ENCODE measurements around the gene FOXJ2.
"Not testable (repeated sequence)": the region's sequence is repeated elsewhere in the genome, so short reads cannot be mapped to it uniquely, and the experiment has no call there.

The FOXJ2 gene

DNA sequence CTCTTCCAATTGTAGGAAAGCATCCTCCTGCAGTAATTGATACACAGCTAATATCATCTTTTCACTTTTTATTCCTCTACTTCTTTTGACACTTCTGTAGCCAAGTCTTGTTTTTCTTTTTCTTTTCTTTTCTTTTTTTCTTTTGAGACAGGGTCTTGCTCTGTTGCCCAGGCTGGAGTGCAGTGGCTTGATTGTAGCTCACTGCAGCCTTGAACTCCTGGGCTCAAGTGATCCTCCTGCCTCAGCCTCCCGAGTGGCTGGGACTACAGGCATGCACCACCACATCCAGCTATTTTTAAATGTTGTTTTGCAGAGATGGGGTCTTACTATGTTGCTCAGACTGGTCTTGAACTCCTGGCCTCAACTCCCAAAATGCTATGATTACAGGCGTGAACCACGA lies 39.3 kb downstream of the FOXJ2 start:
- not testable (repeated sequence) for DNase-seq

DNA sequence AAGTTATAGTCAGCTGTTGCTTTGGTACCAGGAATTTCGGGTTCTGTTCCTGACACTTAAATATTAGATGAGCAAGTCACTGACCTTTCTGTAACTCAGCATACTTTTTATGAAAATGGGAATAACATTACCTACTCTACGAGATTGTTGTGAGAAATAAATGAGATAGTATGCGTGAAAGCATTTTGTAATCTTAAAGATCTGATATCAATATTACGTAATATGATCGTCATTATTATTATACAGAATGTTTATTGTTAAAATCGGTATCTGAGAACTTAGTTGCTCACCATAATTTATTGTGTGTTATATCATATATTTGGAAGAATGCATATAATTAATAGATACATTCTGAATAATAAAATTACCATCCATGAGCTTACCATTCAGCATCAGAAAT lies 43.4 kb downstream of the FOXJ2 start:
- no peak for DNase-seq

DNA sequence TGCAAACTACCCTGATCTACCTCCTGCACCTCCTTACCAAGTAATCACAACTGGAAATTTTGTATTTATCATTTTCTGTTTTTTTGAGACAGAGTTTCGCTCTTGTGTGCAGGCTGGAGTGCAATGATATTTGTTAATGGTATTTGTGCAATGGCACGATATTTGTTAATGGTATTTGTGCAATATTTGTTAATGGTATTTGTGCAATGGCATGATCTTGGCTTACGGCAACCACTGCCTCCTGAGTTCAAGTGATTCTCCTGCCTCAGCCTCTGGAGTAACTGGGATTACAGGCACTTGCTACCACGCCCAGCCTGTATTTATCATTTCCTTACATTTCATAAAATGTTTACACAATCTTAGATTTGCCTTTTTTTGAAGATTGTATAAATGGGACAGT lies 43.9 kb downstream of the FOXJ2 start:
- DNase-seq: no peak

DNA sequence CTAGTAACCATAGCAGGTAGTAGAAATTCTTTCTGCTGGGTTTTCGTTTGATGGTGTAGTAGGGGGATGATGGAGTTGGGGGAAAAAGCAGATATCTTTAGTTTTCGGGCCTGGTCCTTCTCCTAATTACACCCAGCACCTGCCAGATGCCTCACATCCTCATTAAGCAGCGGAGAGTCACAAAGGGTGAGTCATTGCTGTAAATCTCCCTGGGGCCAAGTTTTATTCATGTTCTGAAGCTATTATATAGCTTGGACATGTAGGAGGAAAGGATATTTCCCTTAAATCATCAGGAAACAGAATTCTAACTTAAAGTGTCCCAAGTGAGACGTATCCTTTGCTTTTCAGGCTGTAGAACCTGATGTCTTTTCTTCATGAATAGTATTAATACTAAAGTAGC lies 44.7 kb downstream of the FOXJ2 start:
- no peak for DNase-seq

DNA sequence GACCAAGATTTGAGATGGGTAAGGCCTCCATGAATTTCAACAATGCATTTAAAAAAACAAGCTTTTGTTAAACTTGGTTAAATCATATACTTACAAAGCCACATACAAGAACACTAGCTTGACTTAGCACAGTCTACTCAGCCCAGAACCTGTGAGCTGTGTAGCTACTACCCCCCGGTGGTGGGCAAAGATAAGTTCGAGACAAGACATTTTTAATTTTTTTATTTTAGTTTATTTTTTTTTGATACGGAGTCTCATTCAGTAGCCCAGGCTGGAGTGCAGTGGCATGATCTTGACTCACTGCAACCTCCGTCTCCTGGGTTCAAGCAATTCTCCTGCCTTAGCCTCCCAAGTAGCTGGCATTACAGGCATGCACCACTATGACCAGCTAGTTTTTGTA lies 45.9 kb downstream of the FOXJ2 start:
- DNase-seq: peak; percentile 77

DNA sequence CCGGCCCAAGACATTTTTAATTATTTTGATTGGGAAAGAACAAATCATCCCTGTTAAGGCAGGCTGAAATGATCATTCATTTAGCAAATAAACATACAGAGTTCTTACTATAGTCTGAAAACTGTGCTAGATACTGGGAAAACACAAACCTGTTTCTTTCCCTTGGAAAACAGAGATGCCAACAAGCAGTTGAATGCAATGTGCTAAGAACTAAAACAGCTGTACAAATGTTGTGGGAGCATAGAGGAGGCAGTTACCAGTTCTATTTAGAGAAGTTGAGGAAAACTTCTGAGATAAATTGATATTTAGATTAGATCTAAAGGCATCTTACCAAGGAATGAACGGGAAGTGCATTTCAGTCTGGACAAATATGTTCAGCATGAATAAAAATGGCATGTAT lies 46.4 kb downstream of the FOXJ2 start:
- no peak for DNase-seq

DNA sequence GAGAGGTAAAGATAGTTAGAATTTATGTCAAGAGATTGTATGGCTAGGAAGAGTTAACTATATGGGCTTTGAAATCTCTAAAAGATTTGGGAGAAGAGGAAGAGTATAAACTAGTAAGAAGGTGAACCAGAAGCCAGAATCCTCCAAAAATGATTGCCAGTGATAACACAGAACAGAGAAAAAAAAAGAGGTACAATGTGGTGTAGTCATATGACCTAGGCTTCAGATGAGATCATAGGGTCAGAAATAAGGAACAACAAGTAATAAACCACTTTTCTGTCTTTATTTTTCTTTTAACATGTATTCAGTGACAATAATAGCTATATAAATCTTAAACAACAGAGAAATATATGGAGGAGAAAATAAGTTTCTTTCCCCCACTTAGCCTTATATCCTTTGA lies 47.6 kb downstream of the FOXJ2 start:
- DNase-seq: no peak

DNA sequence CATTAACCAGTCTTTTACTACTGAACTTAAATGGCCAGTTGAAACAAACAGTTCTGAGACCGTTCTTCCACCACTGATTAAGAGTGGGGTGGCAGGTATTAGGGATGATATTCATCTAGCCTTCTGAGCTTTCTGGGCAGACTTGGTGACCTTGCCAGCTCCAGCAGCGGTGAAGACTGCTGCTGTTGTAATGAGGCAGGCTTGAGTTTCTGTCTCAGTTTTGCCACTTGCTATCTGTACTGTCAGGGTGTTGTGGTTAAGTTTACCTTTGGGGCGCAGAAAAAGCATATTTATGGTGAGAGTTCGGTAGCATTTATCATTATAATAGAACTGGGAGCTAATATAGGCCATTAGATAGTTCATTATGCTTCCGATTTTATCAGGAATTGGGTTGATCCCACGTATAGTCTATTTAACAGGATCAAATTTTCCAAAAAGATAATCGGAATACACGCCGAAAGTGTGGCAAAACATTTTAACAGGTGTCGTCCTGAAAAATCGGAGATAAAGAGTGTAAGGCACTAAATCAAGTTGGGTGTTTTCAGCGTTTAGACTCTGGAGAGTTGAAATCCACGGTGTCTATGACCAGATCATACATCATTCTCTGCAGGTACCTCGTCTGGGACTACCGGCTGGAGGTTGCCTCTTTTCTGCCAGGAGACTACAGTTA lies 48.9 kb downstream of the FOXJ2 start:
- peak; percentile 37 for DNase-seq

DNA sequence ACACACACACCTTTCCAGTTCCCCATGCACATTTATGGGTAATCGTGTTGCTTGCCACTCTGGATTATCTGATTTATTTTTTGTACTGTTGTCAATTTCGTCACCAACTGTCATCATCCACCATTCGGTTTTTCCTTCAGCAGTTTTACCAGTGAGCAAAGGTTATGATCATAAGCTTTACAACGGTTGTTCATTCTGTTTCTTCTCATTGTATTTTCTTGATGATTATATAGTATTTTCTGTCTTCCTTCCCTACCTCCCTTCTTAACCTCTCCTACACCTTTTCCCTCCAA lies 50.2 kb downstream of the FOXJ2 start:
- DNase-seq: no peak

DNA sequence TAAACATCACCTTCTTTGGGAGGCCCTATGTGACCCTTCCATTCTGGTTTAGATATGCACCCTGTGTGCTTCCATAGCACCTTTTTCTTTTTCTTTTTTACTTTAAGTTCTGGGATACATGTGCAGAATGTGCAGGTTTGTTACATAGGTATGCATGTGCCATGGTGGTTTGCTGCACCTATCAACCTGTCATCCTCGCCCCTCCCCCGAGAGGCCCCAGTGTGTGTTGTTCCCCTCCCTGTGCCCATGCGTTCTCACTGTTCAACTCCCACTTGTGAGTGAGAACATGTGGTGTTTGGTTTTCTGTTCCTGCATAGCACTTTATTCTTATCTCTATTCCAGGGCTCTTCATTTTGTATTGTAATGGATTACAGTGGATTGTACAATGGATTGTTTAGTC lies 51.8 kb downstream of the FOXJ2 start:
- not testable (repeated sequence) for DNase-seq

DNA sequence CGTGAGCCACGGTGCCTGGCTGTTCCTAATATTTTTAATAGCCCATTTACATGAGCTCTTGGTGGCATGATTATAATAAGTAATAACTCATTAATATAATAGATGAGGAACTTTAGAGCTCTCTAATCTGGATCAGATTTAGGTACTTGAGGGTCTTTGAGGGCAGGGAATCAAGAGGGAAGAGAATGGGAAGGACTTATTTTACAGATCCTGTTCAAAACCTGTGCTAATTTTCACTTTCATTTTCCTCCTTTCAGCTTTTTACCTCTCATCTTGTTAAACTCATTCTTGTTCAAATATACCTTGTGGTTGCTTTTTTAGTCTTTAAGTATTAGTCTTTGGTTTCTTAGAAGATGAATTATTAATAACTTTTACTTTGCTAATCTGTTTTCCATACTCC lies 55.1 kb downstream of the FOXJ2 start:
- no peak for DNase-seq

DNA sequence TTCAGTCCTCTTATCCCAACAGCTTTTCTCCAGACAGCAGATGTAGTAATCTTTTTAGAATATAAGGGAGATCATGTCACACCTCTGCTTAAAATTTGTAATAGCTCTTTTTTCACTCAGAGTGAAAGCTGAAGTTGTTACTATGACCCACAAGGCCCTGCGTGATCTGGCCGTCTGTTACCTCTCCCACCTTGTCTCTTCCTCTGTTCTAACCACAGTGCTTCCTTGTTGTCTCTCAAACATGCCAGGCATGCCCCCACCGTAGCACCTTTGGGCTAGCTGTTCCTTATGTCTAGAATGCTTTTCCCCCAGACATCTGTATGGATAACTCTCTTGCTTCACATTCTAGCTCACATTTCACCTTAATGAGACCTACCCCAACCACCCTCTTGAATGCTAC lies 56.1 kb downstream of the FOXJ2 start:
- DNase-seq: peak; percentile 50

DNA sequence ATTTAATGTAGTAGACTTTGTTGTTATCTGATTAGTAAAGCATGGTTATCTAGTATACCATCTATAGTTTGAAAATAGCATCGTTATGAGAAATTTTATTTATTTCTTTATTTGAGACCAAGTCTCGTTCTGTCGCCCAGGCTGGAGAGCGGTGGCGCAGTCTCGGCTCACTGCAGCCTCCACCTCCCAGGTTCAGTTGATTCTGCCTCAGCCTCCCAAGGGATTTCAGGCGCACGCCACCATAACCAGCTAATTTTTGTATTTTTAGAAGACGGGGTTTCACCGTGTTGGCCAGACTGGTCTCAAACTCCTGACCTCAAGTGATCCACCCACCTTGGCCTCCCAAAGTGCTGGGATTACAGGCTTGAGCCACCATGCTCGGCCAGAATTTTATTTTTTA lies 56.8 kb downstream of the FOXJ2 start:
- DNase-seq: not testable (repeated sequence)

DNA sequence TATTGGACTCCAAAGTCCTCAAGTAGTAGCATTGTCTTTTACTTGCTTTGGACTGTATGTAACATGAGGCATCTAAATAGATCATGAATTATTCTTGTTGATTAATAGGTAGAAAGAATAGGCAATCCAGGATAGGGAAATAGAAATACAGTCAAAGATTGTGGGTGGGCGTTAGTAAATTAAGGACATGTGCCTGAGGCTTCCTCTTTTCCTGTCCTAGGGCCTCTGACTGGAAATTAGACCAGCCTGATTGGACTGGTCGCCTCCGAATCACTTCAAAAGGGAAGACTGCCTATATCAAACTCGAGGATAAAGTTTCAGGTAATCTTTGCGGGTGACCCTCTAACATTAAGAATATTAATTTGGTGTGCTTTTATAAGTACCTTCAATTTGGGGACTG lies 57.2 kb downstream of the FOXJ2 start:
- no peak for DNase-seq

DNA sequence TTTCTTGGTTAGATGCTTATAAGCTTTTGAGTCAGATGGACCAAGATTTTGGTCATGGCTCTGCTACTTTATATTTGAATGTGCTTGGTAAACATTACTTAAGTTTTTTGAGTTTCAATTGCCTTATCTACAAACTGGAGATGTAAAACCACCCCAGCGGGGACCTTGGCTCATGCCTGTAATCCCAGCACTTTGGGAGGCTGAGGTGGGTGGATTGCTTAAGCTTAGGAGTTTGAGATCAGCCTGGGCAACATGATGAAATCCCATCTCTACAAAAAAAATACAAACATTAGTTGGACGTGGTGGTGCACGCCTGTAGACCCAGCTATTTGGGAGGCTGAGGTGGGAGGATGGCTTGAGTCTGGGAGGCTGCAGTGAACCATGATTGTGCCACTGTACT lies 60.8 kb downstream of the FOXJ2 start:
- DNase-seq: no peak

DNA sequence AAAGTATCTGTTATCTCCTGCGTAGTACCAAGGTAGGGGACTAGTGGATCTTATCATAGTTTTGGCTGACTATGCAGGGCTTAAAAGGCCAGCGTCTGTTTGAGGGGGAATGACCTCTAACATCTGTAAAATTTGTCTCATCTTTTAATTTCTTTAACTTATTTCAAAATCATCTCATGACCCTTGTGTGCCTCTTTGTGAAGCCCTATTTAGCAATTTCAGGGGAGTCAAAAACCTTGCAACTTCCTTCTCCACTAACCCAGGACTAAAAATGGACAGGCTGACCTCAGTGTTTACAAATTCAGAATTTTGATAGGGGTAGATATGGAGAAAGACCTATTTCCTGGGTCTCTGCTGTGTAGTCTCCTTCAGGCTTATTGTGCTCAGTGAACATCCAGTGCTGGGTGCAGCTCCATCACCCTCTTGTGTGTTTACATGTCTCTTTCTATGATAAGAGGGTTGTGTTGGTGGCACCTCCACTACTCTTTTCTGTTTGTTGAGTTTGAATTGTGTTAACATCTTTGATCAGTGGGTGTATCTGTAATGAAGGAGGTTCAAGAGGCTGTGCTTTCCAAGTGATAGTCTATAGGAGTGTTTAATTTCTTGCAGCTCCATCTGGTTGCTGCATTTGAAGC lies 63.9 kb downstream of the FOXJ2 start:
- no peak for DNase-seq

DNA sequence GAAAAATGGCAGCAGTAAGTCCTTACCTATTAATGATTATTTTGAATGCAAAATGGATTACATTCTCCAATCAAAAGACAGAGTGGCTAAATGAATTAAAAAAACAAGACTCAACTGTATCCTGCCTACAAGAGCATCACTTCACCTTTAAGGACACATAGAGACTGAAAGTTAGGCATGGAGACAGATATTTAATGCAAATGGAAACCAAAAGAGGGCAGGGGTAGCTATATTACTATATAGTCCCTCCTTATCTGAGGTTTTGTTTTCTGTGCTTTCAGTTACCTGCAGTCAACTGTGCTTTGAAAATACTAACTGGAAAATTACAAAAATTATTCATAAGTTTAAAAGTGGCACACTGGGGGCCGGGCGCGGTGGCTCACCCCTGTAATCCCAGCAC lies 66.7 kb downstream of the FOXJ2 start:
- no peak for DNase-seq

Measured in CD4-positive, alpha-beta T cell treated with Interleukin-15 for 1 hour (primary cell).